Measurements from ENCODE around the gene TRPV3.

DNA sequence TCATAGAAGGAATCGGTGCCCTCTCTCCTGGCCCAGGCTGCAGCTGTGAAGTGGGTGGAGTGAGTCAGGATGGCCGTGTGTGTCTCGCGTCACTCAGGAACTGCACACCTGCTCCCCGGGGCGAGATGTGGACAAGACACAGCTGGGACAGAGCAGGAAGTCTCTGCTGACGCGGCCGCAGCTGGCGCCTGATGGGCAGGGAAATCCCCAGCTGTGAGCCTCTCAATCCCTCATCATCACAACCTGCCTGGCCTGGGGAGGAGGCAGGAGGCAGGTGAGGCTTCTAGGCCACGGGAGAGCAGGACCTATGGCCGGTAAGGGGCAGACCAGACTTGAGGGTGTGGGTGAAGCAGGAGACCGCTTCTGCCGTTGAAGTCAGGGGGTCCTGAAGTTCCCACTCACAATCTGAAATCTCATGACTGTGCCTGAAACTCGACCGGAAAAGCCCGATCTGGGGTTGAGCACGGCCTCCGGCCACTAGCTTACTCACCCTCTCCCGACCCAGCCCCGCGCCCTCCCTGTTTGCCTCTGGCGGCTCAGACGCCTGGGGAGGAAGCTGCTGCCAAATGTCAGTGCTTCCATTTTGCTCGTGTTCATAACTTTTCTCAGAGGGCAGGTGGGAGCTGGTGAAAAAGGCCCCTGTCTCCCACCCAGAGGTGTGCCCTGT is 1.1 kb upstream of the TRPV3 start:
- no peak for TF ChIP-seq POLR2A (IDR thresholded peaks at IDR 0.05)
- TF ChIP-seq, protein P1, sequence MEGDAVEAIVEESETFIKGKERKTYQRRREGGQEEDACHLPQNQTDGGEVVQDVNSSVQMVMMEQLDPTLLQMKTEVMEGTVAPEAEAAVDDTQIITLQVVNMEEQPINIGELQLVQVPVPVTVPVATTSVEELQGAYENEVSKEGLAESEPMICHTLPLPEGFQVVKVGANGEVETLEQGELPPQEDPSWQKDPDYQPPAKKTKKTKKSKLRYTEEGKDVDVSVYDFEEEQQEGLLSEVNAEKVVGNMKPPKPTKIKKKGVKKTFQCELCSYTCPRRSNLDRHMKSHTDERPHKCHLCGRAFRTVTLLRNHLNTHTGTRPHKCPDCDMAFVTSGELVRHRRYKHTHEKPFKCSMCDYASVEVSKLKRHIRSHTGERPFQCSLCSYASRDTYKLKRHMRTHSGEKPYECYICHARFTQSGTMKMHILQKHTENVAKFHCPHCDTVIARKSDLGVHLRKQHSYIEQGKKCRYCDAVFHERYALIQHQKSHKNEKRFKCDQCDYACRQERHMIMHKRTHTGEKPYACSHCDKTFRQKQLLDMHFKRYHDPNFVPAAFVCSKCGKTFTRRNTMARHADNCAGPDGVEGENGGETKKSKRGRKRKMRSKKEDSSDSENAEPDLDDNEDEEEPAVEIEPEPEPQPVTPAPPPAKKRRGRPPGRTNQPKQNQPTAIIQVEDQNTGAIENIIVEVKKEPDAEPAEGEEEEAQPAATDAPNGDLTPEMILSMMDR (IDR thresholded peaks at IDR 0.05): no peak
